Erythroblast (primary cell): Measurements from ENCODE around the gene ARHGDIA.

Source experiments
- GATA1 ChIP-seq: IDR thresholded peaks from 2 replicates; pipeline ENCODE4 v1.6.1; 2011; ENCODE audit warnings: low read depth, mild to moderate bottlenecking, control low read depth, low read length, moderate library complexity
- POLR2A ChIP-seq: IDR thresholded peaks from 2 replicates; pipeline ENCODE4 v1.6.1; 2011; ENCODE audit warnings: mild to moderate bottlenecking, low read length

DNA sequence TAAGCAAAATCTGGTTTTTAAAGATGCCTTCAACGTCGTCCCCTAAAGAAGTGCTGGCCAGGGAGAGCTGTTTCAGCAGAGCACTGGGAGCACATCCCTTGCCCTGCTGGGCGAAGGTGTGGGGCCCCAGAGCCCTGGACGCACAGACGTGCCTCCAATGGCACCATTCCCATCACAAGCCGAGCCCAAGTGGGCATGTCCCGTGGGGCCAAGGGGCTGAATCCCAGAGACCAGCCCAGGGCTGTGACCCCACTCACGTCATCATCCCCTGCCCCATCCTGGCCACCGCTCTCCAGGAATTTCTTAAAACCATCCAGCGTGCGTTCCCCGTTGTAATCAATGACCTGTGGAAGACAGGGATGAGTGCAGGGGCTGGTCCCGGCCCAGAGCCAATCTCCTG is 26.2 kb downstream of the ARHGDIA start:
- TF ChIP-seq POLR2A (no peak), GATA1 (no peak)
